HTERT RPE-1 (cell line): ENCODE measurements around the gene SPAG16.
"Not testable (repeated sequence)": the region's sequence is repeated elsewhere in the genome, so short reads cannot be mapped to it uniquely, and the experiment has no call there.

Experiments used
- in situ Hi-C: fragments of 300-500 bp; cut with MboI; formaldehyde crosslinking; loops from 4 replicates; pipeline ENCODE4 v1.14.3; 2020; ENCODE audit warnings: low sequenced_read_pairs

SPAG16 gene

GRCh38 chr2:213266421-213266820, 17.8 kb upstream of the SPAG16 start:
- in situ Hi-C loops: no loop called here

- in situ Hi-C loops: no loop called here
Measured at GRCh38 chr2:213271947-213272346, 12.3 kb upstream of the SPAG16 start.

- in situ Hi-C loops: no loop called here
Measured at GRCh38 chr2:213274143-213274542, 10.1 kb upstream of the SPAG16 start.

DNA sequence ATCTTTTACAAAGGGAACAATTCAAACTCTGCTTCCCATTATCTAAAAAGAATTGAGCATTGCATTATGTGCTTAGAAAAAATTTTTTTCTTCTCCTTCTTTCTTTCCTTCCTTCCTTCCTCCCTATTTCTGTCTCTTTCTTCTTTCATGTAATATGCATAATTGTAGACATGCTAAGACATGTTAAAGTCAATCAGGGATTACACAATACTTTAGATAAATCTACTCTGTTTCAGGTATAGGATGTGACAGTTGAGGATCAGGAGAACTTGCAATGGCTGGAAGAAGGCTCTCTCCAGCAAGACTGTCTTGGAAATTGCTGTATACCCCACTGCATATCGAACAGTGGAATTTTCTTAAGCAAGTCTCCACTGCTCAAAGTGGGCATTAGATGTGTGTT, 9.0 kb upstream of the SPAG16 start:
- in situ Hi-C loops: no loop called here

DNA sequence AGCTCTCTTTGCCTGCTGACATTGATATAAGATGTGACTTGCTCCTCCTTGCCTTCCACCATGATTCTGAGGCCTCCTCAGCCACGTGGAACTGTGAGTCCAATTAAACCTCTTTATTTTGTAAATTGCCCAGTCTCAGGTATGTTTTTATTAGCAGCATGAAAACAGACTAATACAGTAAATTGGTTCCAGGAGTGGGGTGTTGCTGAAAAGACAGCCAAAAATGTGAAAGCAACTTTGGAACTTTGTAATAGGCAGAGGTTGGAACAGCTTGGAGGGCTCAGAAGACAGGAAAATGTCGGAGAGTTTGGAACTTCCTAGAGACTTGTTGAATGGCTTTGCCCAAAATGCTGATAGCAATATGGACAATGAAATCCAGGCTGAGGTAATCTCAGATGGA, 7.1 kb upstream of the SPAG16 start:
- in situ Hi-C loops: not testable (repeated sequence)

DNA sequence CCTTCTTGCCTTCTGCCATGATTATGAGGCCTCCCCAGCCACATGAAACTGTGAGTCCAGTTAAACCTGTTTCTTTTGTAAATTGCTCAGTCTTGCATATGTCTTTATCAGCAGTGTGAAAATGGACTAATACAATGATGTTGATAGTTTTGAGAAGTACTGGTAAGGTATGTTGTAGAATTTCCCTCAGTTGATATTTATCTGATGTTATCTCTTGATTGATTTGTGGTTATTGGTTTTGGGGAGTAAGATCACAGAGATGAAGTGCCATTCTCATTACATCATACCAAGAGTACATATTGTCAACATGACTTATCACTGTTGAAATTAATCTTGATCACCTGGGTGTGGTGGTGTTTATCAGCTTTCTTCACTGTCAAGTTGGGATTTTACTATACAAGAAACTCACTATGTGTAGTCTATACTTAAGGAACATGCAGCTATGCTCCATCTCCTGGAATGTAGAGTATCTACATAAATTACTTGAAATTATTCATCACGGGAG, 5.1 kb upstream of the SPAG16 start:
- in situ Hi-C loops: no loop called here

- in situ Hi-C loops: no loop called here
Measured at GRCh38 chr2:213279971-213280370, 4.3 kb upstream of the SPAG16 start.

DNA sequence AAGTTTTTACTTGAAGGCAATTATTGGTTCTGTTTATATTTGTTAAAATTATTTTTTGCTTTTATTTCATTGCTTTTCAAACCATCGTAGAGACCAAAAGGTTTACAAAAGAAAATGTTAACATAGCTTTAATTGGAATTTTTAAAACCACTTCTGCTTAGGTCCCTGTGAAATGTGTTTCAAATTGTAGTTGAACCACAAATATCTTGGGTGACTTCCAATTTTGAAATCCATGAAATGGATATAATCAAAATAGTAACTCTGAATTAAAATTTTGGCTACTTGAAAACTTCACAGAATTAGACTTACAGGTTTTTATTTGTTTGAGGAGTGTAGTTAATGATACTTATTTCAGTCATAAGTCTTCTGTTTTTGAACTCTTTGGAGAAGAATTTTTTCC, 3.1 kb upstream of the SPAG16 start:
- in situ Hi-C loops: no loop called here

DNA sequence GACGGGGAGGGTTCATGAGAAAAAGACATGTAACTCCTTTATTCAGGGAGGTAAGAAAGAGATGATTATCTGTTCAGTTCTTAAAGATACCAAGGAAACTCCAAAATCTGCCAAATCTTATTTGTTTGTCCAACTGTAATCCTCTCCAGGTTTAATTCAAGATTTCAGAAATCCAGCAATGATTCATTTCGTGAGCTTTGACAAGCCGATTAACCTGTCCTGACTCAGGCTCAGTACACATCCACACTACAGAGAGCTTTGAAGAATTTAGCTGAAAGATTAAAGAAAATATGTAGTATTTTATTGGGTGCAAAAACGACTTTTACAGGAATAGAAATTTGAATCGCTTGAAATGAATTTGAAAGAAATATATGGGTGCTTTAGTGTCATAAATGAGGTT, 1.1 kb downstream of the SPAG16 start:
- in situ Hi-C loops: no loop called here

DNA sequence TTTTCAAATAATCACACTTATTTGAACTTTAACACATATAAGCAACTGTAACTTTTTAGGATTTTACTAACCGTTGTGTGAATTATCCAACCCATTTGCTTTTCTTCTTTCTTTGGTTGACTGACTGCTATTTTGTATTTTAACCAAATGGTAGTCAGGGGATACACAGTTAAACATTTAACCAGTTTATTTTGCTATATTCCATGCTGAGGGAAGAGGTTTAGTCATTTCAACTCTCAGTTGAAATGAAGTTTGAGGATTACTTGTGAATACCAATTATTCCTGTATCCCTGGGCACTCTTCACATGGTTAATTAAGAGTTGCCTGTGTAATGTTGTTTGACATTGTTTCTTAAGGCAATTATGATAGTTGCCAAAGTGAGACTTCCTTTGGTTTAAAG, 1.9 kb downstream of the SPAG16 start:
- in situ Hi-C loops: no loop called here

DNA sequence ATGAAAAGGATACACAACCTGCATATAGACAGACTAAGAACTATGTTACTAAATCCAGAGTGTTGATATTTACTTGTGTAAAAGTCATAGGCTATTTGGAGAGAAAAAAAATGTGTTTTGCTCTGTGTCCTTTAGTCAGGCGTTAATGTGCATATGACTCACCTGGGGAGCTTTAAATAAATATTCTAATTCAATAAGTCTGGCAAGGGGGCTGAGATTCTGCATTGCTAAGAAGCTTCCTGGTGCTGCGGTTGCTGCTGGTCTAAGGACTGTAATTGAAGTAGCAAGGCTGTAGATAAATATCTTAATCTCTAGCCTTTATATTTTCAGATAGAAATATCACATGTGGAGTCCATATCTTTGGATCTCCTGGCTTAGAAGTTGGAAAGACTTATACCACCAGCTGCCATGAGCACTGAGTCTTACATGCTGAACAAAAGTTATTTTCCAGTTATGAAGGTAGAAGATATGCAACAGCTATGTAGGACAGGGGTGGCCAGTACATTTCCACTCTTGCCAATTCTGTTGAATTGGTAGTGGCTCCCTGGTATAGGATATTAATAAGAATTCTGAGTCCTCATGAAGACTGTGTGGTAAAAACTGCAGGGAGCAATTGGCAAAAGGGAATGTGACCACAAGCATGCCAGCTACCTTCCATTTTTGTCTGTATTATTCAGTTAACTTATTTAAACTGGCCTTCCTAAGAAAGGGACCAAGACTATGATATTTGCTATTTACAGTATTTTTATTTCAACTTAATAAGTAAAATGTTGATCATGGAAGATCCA, 4.8 kb downstream of the SPAG16 start:
- in situ Hi-C loops: no loop called here

- in situ Hi-C loops: no loop called here
Measured at GRCh38 chr2:213290501-213290900, 6.2 kb downstream of the SPAG16 start.

DNA sequence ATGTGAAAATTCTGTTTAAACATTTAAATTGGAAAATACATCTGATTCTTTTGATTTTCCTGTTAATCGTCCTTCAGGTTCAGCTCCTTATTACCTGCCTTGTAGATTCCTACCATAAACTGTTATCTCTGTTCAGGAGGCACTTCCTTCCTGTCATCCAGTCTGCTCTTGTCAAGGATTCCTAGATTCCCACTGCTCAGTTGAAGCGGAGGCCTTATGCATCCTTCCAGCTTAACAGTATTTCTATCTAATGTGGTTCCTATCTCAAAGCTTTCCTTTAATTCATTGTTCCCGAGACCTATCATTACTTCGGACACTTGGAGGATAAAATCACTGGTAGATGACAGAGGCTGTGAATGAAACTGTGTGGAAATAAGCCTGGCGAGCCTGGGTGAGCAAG, 12.0 kb downstream of the SPAG16 start:
- in situ Hi-C loops: no loop called here

GRCh38 chr2:213306316-213306942, 22.2 kb downstream of the SPAG16 start:
- in situ Hi-C loops: no loop called here

GRCh38 chr2:213315168-213315876, 31.1 kb downstream of the SPAG16 start:
- in situ Hi-C loops: no loop called here

- in situ Hi-C loops: no loop called here
Measured at GRCh38 chr2:213316001-213316735, 31.9 kb downstream of the SPAG16 start.

GRCh38 chr2:213317929-213318328, 33.7 kb downstream of the SPAG16 start:
- in situ Hi-C loops: no loop called here

- in situ Hi-C loops: no loop called here
Measured at GRCh38 chr2:213320604-213321003, 36.3 kb downstream of the SPAG16 start.

DNA sequence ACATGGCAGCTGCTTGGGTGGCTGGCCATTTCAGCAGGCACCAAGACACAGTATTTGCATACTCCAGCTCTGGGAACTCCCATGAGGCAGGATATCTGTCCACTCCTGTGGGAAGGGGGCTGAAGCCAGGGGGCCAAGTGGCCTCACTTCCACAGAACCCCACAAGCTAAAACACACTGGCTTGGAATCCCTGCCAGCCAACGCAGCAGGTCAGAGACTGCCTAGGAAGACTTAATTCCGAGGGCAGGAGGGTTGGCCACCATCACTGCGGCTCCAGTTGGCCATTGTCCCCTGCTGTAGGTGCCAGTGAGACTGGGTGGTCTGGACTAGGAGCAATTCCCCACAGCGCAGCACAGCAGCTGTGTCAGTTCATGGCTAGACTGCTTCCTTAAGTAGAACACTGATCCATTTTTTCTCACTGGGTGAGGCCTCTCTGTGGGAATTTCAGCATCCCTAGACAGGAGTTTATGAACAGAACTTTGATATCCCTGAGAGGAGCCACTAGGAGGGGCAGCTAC, 52.0 kb downstream of the SPAG16 start:
- in situ Hi-C loops: no loop called here

DNA sequence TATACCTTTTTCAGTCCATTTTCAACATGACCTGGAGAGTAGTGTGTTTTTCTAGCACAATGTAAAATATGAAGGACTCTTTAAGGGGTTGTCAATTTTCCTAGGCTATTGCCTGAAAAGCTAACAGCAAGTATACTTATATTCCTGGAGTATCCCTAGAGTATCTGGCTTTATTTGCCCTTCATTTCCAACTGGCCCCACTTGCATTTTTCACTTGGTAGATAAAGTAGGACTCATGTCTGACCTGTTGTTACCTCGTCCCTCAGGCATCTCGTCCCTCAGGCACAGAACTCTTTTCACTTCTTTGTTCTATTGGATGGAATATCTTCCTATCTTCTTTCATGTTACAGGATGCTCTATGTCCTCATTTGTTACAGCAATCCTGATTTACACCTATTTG, 69.2 kb downstream of the SPAG16 start:
- in situ Hi-C loops: no loop called here

DNA sequence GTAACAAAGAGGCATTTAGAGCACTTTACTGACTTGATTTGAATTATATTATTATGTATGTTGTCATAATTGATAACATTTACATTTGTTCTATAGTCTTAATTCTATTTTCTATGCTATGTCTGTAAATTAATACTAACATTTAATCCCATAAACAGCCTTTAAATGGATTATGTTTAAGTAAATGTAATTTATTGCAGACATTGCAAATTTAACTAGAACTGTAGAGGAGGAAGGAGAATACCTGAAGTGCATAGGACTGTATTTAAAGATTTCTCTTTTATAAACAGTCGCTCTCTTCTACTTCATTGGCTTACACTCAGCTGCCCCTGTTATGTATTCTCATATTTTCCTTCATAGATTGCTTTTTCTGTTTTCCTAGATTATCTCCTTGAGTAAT, 92.4 kb downstream of the SPAG16 start:
- in situ Hi-C loops: no loop called here
